Esophagus squamous epithelium (tissue), 4 donors: ENCODE measurements around the gene DMPK.

Source experiments
- POLR2A ChIP-seq, 4 donors: fragments of 450-650 bp; IDR thresholded peaks; one replicate each; pipeline ENCODE4 v1.6.1; 2017; ENCODE audit warnings: antibody characterized with exemption in 4 of 4, mild to moderate bottlenecking in 4 of 4, moderate library complexity in 3 of 4
- TF ChIP-seq, protein P1 (sequence below), 6 experiments: fragments of 450-650 bp in 4 of 6; fragments of 200-600 bp in 2 of 6; sonication (generic) in 2 of 6; IDR thresholded peaks; one replicate each; pipeline ENCODE4 v1.5.1; 2016 to 2019; ENCODE audit warnings: antibody characterized with exemption in 6 of 6, mild to moderate bottlenecking in 4 of 6, moderate library complexity in 4 of 6

DNA sequence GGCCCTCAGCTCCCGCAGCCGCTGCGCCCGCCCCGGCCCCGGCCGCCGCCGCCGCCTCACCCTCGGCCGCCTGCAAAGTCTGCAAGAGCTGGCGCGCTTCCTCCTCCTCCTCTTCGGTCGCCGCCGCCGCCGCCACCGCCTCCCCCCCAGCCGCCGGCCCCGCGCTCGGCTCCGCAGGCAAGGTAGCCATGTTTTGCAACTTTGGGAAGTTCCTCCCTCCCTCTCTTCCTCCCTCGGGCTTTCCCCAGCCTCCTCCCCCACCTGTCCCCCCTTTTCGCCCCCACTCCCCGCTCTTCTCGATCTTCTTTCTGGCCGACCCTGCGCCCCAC is 13.7 kb downstream of the DMPK start:
- TF ChIP-seq, protein P1, sequence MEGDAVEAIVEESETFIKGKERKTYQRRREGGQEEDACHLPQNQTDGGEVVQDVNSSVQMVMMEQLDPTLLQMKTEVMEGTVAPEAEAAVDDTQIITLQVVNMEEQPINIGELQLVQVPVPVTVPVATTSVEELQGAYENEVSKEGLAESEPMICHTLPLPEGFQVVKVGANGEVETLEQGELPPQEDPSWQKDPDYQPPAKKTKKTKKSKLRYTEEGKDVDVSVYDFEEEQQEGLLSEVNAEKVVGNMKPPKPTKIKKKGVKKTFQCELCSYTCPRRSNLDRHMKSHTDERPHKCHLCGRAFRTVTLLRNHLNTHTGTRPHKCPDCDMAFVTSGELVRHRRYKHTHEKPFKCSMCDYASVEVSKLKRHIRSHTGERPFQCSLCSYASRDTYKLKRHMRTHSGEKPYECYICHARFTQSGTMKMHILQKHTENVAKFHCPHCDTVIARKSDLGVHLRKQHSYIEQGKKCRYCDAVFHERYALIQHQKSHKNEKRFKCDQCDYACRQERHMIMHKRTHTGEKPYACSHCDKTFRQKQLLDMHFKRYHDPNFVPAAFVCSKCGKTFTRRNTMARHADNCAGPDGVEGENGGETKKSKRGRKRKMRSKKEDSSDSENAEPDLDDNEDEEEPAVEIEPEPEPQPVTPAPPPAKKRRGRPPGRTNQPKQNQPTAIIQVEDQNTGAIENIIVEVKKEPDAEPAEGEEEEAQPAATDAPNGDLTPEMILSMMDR (IDR thresholded peaks at IDR 0.05), result no peak
- TF ChIP-seq POLR2A (IDR thresholded peaks at IDR 0.05), result no peak
